HG03025 (cell line): ENCODE data around the gene C1QTNF8.

Experiments
- ATAC-seq: cut with Tn5 transposase; IDR thresholded peaks from one replicate; pipeline ENCODE4 v1.9.1; 2021; ENCODE audit warnings: mild to moderate bottlenecking, moderate library complexity; ENCODE audit not compliant: unreplicated experiment, low FRiP score

The C1QTNF8 gene, protein sequence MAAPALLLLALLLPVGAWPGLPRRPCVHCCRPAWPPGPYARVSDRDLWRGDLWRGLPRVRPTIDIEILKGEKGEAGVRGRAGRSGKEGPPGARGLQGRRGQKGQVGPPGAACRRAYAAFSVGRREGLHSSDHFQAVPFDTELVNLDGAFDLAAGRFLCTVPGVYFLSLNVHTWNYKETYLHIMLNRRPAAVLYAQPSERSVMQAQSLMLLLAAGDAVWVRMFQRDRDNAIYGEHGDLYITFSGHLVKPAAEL

DNA sequence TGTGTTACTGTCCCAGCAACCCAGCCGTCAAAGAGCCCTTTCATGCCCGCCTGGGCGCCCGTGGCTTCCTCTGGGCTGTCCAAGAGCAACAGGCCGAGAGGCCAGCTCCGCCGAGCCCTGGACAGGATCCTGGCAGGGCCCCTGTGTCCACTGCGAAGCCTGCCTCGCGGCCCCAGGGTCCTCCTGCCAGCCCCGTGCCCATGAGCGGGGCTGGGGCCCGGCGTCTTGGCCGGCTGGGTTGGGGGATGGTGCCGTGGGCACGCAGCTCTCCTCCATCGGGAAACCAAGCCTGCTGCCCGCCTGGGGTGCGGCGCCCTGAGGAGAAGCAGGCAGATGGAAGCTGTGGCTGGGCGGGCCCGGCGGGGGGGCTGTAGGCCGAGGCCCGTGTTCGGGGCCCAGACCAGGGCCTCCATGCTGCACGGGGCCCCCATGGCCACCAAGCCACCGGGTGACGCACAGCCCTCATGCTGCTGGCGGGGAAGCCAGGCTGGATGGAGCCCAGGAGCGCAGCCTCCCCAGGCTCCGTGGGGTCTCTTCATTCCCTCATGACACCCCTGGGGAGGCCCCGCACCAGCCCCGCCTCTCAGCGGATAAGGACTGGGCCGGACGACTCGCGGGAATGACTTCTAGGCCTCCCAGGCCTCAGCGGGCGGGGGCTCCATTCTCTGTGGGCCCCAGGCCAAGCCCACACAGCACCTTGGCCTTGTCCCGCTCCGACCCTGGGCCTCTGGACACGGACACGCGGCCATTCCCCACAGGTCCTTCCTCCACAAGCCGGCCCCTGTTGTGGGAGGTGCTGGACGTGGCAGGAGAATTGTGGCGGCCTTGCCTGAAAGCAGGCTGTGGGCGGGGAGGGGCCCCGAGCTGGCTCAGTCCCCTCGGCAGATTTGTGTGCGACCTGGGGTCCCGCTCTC, at the start of gene C1QTNF8:
C1QTNF8 (minus strand) TSS at position 76 of the 914 bp plus-strand sequence. CDS start 1,322 bp downstream, outside the sequence.
- ATAC-seq: no peak

DNA sequence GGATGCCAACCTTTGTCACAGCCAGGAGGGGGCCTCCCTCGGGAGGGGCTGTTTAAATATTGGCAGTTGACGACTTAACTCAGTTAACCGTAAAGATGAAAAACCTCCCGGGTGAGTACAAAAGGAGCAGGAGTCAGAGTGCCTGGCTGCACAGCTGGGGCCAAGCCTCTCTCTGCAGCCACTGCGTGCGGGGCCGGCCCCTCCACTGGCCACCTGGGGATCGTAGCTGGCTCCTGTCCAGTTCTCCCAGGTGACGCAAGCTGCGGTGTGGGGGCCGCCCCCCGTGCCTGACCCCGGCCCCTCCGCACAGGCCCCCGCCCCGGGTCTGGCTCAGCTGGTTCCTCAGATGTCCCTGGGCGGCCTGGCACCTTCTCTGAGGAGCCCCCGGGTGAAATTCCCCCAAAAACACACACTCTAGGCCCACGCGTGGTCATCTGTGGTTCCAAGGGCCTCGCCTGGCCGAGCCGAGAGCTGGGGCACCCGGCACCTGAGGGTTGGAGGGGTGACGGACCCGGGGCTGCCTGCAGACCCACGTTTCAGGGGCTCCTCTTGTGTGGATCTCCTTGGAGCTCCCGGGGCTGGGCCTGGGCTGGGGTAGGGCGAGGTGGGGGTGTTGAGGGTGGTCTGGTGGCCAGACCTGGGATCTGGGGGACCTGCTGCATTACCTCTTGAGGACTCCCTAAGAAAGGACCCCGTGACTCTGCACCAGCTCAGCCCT, 49.5 kb upstream of the C1QTNF8 start:
- ATAC-seq: no peak

DNA sequence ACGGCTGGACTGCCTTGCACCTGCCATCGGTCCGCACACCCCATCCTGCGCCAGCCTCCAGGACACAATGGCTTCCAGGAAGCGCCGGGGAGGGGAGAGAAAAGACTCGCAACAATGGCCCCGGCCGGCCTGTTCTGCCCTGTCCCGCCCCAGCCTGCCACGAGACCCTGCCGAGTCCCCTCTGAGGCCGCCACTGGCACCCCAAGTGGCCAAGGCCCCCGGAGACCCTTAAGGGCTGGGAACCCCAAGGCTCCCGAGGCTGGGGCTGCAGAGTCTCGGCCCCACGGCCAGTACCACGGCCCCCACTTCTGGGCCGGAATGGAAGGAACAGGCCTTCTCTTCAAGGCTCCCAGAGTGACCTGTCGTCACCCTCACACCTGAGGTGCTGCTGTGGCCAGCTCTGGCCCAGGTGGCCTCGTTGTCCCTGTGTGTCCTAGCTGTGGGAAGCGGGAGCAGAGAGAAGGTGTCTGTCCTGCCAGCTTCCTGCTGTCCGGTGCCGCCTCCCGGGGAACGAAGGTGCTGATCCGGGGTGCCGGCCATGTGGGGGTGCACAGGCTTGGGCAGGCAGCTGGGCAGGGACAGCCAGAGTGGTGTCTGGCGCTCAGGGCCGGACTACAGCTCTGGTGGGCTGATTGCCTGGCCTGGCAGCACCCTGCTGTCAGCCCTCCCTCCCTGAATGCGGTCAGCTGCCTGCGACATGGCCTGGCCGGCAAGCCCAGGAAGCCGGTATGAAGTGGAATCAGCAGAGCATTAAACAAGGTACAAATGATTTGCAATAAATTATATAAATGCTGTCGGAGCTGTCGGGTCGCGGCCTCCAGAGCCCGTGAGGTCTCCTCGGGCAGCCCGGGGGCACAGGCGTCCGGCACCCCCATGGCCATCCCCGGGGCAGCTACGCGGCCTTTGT, 48.7 kb upstream of the C1QTNF8 start:
- no peak for ATAC-seq

DNA sequence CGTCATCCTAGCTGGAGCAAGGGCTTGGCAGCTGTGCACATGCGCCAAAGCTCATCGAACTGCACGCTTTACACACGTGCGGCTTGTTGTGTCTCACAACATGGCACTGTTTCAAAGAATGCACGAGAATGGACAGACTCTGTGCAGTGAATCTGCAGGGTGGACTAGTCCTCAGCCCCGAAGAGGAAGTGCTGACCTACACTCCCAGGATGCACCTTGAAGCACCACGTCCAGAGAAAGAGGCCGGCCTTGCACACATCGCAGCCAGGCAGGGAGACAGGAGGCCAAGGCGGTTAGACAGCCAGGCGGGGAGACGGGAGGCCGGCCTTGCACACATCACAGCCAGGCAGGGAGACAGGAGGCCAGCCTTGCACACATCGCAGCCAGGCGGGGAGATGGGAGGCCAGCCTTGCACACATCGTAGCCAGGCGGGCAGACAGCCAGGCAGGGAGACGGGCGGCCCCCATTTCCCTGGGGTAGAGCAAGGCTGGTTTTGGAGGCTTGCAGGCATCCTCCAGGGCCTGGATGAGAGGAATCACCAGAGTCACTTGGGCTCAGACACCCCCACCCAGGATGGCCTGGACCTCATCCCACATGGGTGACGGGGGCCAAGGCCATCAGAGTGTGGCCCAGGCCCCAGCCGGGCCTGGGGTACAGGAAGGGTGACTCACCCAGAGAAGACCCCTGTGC, 47.9 kb upstream of the C1QTNF8 start:
- ATAC-seq: no peak

DNA sequence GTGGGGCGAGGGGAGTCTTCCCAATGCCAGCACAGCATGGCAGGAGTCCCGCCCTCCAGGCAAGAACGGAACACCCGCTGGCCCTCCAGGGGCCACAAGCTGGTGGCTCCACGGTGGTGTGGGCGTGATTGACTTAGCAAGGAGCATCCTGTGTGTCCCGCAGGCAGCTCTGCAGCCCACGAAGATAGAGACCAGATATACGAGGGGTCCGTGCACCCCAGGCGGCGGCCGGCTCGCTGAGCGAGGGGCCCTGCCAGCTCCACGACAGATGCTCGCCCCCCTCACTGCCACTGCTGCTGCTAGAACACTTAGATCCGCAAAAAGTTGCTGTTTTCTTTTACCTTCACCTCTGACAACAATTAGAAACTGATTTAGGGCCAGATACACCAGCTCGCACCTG, 46.9 kb upstream of the C1QTNF8 start:
- no peak for ATAC-seq

DNA sequence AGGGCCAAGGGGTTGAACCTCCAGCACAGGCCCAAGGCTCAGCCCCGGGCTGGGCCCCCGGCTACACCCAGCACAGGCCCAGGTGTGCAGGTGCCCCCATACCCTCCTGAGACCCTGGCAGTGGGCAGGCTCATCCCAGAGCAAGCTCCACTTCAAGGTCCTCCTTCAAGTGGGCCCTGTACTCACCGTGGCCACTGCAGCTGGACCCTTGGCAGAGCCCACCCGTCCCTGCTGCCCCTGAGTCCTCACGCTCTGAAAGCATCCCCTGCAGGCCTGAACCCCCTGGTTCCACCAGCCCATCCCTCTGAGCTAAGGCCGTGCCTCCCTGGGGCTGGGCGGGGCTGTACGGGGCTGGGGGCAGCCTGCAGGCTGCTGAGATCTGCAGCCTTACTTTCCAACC, 45.7 kb upstream of the C1QTNF8 start:
- no peak for ATAC-seq

DNA sequence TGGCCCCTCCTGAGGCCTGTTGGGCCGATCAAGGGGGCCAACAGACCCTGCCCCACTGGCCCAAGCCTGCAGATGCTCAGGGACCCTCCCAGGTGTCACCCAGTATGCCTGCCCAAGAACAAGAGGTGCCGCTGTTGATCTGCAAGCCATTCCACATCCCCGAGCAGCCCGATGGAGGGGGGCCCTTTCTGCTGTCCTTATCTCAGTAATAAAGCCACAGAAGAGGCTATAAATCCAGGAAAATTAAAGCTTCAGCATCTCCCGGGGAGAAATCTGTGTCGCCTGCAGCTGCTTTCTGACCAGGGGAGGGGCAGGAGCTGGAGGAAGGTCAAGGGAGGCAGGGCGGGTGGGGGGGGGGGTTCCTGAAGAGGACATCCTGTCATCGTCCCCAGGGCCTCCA, 45.1 kb upstream of the C1QTNF8 start:
- ATAC-seq: no peak

DNA sequence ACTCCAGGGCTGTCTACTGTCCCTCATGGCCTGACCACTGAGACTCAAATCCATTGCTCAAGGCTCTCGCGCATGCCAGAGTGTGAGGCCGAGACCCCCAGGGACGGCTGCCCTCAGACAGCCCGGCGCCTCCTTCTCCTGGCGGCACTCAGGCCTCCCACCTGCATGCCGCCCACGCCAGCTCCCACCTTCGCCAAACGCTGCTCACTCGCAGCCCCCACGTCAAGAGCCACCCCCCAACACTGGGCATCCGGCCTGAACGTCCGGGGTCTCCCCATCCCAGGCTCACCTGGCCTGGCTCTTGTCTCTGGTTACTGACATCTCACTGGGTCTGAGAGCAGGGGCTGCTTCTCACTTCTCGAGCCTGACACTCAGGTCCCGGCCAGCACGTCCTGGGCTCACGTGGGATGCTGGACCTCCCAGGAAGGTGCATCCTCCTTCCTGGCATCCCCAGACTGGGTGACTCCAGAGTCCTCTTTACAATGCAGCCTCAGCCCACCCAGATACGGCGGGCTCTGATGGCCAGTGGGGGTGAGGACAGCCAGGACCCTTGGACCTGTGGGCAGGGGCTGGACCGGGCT, 44.6 kb upstream of the C1QTNF8 start:
- no peak for ATAC-seq

DNA sequence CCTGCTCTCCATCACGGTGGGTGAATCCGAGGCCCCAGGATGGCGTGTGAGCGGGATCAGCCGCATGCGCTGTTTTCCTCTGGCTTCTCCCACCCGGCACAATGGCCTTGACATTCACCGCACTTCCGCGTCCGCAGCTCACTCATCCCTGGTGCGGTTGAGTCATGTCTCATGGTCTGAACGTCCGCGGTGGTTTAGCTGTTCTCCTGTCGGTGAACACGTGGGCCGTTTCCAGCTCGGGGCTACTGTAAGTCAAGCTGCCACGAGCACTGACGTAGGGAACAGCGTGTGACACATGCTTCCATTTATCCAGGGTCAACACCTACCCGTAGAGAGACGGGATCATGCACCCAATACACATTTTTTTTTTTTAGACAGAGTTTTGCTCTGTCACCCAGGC, 41.6 kb upstream of the C1QTNF8 start:
- no peak for ATAC-seq

DNA sequence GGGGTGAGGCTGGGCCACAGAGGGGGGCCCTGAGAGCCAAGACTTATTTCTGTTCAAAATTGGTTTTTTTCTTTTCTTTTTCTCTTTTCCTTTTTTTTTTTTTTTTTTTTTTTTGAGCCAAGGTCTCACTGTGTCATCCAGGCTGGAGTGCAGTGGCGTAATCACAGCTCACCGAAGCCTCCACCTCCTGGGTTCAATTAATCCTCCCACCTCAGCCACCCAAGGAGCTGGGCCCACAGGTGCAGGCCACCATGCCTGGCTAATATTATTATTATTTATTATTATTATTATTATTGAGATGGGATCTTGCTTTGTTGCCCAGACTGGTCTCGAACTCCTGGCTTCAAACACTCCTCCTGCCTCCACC, 39.4 kb upstream of the C1QTNF8 start:
- no peak for ATAC-seq

DNA sequence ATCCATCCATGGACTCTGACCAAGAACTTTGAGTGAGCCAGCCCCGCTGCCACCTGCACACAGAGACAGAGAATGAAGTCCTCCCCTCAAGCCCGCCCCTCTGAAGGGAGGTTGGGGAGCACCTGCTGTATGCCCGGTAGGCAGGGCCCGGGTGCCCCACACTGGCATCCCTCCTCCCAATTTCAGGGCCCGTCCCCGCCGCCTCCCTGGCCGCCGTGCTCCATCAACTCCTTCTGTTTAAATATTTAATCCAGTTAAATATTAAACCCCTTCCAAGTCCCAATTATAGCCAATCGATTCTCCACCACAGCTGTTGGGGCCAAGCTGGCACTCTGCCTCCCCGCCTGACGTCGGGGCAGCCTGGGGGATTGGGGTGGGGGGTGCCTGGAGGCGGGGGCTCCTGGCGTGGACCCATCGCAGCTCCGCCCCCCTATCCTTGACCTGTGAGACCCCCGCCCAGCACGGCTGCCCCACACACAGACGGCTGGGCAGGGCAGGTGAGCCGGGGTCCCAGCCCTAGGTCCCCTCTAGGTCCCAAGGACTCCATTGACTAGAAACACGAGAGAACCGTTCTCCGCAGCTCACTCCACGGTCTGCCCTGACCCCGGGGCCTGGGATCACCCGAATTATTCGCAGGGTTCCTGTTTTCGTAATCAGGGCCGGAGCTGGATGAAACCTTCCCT, 38.9 kb upstream of the C1QTNF8 start:
- no peak for ATAC-seq

DNA sequence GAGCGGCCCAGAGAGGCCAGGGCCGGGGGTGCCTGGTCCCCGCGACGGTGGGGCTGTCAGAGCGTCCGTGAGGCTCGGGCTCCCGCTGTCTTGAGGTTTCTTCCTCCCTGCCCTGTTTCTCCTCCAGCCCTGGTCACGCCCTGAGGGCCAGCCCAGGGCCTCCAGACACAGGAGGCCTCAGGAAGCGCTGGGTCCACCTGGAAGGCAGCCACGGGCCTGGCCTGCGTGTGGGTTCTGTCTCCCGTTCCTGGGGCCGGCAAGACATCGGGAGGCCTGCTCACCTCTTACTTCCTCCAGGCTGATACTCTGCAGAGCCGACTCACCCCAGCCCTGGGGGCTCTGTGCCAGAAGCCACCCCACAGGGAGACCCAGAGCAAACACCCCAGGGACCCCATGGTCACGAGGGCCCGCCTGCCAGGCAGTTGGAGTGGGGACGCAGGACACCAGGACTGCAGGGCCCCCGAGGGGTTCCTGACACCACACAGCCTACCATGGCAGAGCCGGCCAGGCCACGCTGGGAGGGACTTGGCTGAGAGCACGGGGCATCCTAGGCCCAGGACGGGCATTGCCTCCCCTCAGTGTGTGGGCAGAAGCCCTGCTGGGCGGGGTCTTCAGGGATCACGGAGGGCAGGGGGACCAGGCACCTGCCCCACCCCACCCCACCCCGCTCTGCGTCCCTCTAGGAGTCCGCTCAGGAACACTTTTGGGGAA, 37.9 kb upstream of the C1QTNF8 start:
- no peak for ATAC-seq

DNA sequence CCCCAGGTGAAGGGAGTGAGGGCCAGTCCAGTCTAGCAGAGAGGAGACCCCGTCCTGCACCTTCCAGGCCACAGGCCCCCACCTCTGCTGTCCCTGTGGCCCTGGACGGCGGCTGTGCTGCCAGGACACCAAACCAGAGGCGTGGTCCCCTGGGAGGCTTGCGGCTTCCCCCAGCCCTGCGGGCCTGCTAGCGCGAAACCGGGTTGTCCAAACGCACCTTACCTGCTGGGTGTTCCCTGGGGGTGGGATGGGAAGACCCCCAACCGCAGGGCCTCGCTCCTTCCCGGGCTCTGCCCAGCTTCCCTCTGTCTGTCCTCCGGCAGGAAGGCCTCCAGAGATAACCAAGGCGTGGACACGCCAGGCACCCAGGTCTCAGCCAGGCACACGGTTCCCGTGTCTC, 37.2 kb upstream of the C1QTNF8 start:
- no peak for ATAC-seq

DNA sequence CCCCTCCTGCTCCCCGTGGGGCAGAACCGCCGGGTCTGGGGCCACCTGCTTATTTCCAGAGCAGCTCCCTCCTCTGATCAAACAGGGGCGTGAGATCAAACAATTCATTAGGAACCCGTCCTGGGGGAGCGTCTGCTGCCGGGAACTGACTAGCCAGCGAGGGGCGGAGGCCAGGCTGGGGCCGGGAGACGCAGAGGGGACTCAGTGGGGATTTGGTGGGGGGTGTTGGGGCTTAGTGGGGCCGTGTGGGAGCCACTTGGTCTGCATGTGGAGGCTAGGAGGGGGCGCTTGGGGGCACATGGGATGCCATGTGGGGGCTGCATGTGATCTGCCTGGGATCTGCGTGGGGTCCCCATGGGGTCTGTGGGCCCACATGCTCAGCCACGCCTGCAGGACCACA, 36.4 kb upstream of the C1QTNF8 start:
- ATAC-seq: no peak

DNA sequence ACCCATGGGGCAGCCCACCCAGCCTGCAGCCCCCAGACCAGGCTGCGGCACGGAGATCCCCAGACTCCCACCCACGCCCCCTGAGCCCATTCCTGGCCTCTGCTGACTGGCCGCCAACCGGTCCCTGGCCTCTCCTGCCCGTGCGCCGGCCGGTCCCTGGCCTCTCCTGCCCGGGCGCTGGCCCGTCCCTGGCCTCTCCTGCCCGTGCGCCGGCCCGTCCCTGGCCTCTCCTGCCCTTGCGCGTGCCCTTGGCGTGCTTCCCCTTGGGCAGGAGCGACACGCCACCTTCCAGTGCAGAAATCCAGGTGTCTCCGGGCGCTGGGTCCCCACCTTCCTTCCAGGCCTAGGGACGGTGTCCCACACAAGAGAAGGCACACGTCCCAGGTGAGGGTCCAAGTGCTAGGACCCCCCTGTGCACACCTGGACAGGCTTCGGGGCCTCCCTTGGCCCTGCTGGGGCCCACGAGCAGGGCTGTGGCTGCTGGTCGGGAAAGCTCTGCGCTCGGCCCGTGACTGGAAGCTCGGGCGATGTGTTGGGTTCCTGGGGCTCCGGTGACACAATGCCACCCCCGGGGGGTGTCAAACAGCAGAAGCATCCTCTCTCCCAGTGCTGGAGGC, 35.4 kb upstream of the C1QTNF8 start:
- no peak for ATAC-seq

DNA sequence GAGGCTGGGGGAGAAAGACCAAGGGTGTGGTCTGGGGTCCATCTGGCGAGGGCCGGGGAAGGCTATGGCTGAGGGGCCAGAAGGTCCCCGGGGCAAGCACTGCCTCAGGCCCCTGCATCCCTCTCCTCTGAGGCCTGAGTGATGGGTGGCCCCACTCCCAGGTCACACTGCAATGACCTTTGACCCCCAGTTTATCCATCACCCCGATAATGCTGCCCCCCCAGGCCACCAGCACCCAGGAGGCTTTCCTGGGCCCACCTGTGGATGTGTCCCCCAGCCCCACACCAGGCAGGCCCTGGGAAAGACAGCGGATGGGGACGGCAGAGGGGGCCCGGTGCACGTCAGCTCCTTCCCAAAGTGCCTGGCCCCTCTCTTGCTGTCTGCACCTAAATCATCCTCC, 34.3 kb upstream of the C1QTNF8 start:
- no peak for ATAC-seq

DNA sequence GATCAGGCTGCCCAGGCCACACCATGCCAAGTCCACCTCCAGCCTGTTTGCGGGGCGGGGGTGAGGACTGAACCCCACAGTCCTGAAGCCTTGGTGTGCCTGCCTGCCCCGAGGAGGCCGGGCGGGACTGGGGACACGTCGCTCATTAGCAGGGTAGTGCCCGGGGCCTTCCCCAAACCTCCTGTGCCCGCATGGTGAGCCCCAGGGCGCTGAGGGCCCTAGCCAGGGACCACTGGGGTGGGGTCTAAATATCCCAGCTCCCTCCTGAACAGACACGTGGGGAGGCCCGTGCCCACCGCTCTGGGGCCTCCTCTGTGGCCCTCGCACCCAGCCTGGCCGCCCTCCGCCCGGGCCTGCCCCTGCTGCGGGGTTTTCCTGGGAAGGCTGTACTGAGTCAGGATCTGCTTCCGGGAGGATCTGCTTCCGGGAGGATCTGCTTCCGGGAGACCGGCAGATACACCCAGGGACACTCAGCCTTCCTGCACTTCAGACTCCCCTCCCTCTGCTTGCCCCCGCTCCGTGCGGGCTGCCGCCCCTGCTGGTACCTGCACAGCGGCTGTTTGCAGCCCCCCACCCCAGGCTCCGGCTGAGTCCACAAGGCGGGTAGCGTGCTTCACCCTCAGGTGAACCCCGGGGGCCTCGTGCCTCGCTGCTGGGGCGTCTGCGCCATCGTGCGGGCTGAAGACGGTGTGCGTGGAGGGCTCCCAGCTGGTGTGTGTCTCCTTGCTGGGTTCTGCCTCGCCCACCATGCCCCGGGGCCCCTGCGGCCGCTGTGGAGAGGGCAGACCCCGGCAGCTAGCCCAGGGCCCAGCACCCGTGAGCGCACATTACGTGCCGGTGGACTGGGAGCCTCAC, 33.3 kb upstream of the C1QTNF8 start:
- ATAC-seq: no peak
